ENCODE results near the gene MOGAT2.
A peak's percentile ranks its signal among the peaks of the same experiment; 100 is the strongest.

MOGAT2 gene

GRCh38 chr11:75720639-75721038 is 3.0 kb downstream of the MOGAT2 start:
- Histone ChIP-seq H3K4me2 (ENCODE audit: low read depth, low read length) (no peak overlapping the region), H3K4me3 (ENCODE audit: low read length) (no peak overlapping the region), H3K27me3 (replicated peaks; ENCODE audit: insufficient read depth, low read length) (no peaks in the 10 kb centered on the region), H3K9ac (ENCODE audit: low read length) (no peak overlapping the region), H3K36me3 (replicated peaks; ENCODE audit: insufficient read depth, low read length) (no peaks in the 10 kb centered on the region), H4K20me1 (ENCODE audit: insufficient read depth, low read length) (no peaks in the 10 kb centered on the region), H2AFZ (ENCODE audit: low read length) (no peak overlapping the region), H3F3A (ENCODE audit: insufficient read depth, low read length) (peaks cover 4% of the 10 kb centered on the region; the same call in 1 of the 2 replicates), H3K27ac (ENCODE audit: low read length) (no peak overlapping the region), H3K4me1 (ENCODE audit: low read length) (no peaks in the 10 kb centered on the region), H3K9me3 (replicated peaks; ENCODE audit: insufficient read depth, low read length) (no peaks in the 10 kb centered on the region), H3K9me2 (replicated peaks; ENCODE audit: insufficient read depth, low read length) (no peaks in the 10 kb centered on the region), H3K79me2 (ENCODE audit: low read length) (no peaks in the 10 kb centered on the region)
- TF ChIP-seq EZH2 (optimal IDR thresholded peaks at IDR 0.05; ENCODE audit: low read depth, low read length) (no peak), CTCF (IDR thresholded peaks at IDR 0.05; ENCODE audit: low read length) (no peak), EZH2phosphoT487 (IDR thresholded peaks at IDR 0.05; ENCODE audit: low read length) (no peak)
- DNase-seq = no peak

DNA sequence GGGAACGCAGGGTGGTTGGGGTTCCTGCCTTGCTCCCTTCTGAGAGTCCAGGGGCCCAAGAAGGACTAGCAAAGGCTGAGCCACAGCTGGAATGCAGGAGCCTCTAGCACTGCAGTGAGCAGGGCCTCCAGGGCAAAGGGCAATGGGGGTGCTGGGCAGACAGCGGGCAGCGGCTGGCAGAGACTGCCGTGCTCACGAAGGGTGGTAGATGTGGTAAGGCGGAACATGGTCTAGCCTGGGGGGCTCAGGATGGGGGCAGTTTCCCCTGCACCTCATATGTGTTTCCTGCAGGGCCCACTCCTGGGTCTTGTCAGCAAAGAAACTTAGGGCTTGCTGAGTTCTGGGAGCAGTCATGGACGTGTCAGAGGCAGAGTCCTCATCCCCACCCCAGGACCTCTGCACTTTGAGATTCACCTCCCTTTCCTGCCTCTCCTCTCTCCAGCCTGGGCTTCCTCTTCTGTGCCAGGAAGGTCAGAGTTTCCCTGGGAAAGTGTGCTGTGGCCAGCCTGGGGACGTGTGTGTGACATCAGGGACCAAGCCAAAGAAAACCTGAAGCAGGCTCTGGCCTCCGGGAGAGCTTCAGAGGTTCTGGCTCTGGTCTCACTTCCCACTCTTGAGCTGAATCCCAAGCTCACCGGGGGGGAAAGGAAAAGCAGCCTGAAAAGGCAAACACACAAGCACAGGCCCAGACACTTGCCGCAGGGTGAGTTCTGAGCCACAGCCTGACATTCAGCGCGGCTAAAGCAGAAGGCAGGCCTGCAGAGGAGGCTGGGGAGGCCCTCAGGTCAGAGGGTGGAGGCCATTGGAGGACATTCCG is 4.4 kb downstream of the MOGAT2 start:
- Histone ChIP-seq H3F3A (ENCODE audit: insufficient read depth, low read length) (peaks cover 4% of the 10 kb centered on the region; the same call in 1 of the 2 replicates), H3K4me1 (ENCODE audit: low read length) (no peaks in the 10 kb centered on the region), H3K9me3 (replicated peaks; ENCODE audit: insufficient read depth, low read length) (no peaks in the 10 kb centered on the region), H4K20me1 (ENCODE audit: insufficient read depth, low read length) (no peaks in the 10 kb centered on the region), H3K9me2 (replicated peaks; ENCODE audit: insufficient read depth, low read length) (no peaks in the 10 kb centered on the region), H3K4me2 (ENCODE audit: low read depth, low read length) (peak overlapping the region; percentile 28; the same call in 1 of the 2 replicates), H3K27ac (ENCODE audit: low read length) (peak overlapping the region; percentile 49; the same call in 1 of the 2 replicates), H3K36me3 (replicated peaks; ENCODE audit: insufficient read depth, low read length) (no peaks in the 10 kb centered on the region), H2AFZ (ENCODE audit: low read length) (peak overlapping the region; percentile 75), H3K9ac (ENCODE audit: low read length) (no peak overlapping the region), H3K79me2 (ENCODE audit: low read length) (no peaks in the 10 kb centered on the region), H3K27me3 (replicated peaks; ENCODE audit: insufficient read depth, low read length) (no peaks in the 10 kb centered on the region), H3K4me3 (ENCODE audit: low read length) (peak overlapping the region; percentile 6; the same call in 1 of the 2 replicates)
- no peak for DNase-seq
- TF ChIP-seq EZH2phosphoT487 (IDR thresholded peaks at IDR 0.05; ENCODE audit: low read length) = no peak
- TF ChIP-seq EZH2 (optimal IDR thresholded peaks at IDR 0.05; ENCODE audit: low read depth, low read length) = no peak
- TF ChIP-seq CTCF (IDR thresholded peaks at IDR 0.05; ENCODE audit: low read length) = no peak

- Histone ChIP-seq H3K4me2 (ENCODE audit: low read depth, low read length) (peak overlapping the region; percentile 28; the same call in 1 of the 2 replicates), H3K4me1 (ENCODE audit: low read length) (no peaks in the 10 kb centered on the region), H4K20me1 (ENCODE audit: insufficient read depth, low read length) (no peaks in the 10 kb centered on the region), H2AFZ (ENCODE audit: low read length) (peak overlapping the region; percentile 75), H3F3A (ENCODE audit: insufficient read depth, low read length) (peaks cover 4% of the 10 kb centered on the region; the same call in 1 of the 2 replicates), H3K9me2 (replicated peaks; ENCODE audit: insufficient read depth, low read length) (no peaks in the 10 kb centered on the region), H3K36me3 (replicated peaks; ENCODE audit: insufficient read depth, low read length) (no peaks in the 10 kb centered on the region), H3K9ac (ENCODE audit: low read length) (no peak overlapping the region), H3K27me3 (replicated peaks; ENCODE audit: insufficient read depth, low read length) (no peaks in the 10 kb centered on the region), H3K79me2 (ENCODE audit: low read length) (no peaks in the 10 kb centered on the region), H3K27ac (ENCODE audit: low read length) (peak overlapping the region; percentile 49; the same call in 1 of the 2 replicates), H3K9me3 (replicated peaks; ENCODE audit: insufficient read depth, low read length) (no peaks in the 10 kb centered on the region), H3K4me3 (ENCODE audit: low read length) (peak overlapping the region; percentile 6; the same call in 1 of the 2 replicates)
- DNase-seq = peak; percentile 66
- no peak for TF ChIP-seq EZH2phosphoT487 (IDR thresholded peaks at IDR 0.05; ENCODE audit: low read length)
- TF ChIP-seq CTCF (IDR thresholded peaks at IDR 0.05; ENCODE audit: low read length) = no peak
- no peak for TF ChIP-seq EZH2 (optimal IDR thresholded peaks at IDR 0.05; ENCODE audit: low read depth, low read length)
Measured at GRCh38 chr11:75722669-75723042, 5.0 kb downstream of the MOGAT2 start.

Data from MM.1S (cell line).